HG02571 (cell line): ENCODE measurements around the gene SCAF11.
A peak's percentile ranks its signal among the peaks of the same experiment; 100 is the strongest.

ENCODE experiments used
- ATAC-seq: cut with Tn5 transposase; IDR thresholded peaks from one replicate; pipeline ENCODE4 v1.9.1; 2021; ENCODE audit warnings: mild to moderate bottlenecking, moderate library complexity; ENCODE audit not compliant: unreplicated experiment

Gene SCAF11

GRCh38 chr12:45915405-45915804 lies 75.0 kb downstream of the SCAF11 start:
- ATAC-seq: no peak

GRCh38 chr12:45914090-45914489 lies 76.3 kb downstream of the SCAF11 start:
- no peak for ATAC-seq

GRCh38 chr12:45913631-45914030 lies 76.7 kb downstream of the SCAF11 start:
- no peak for ATAC-seq

- ATAC-seq: no peak
These were observed 77.6 kb downstream of the SCAF11 start for GRCh38 chr12:45912774-45913173.

GRCh38 chr12:45909041-45909713 lies 81.2 kb downstream of the SCAF11 start:
- no peak for ATAC-seq

GRCh38 chr12:45907955-45908354 lies 82.4 kb downstream of the SCAF11 start:
- peak; percentile 79 for ATAC-seq

- no peak for ATAC-seq
These were observed 92.3 kb downstream of the SCAF11 start for GRCh38 chr12:45898094-45898493.

- no peak for ATAC-seq
These were observed 94.4 kb downstream of the SCAF11 start for GRCh38 chr12:45895961-45896360.

- ATAC-seq: no peak
These were observed 97.1 kb downstream of the SCAF11 start for GRCh38 chr12:45893240-45893639.

GRCh38 chr12:45890276-45890675 lies 100.1 kb downstream of the SCAF11 start:
- no peak for ATAC-seq

GRCh38 chr12:45887544-45887943 lies 102.8 kb downstream of the SCAF11 start:
- ATAC-seq: no peak

- no peak for ATAC-seq
These were observed 103.7 kb downstream of the SCAF11 start for GRCh38 chr12:45886685-45887084.

- no peak for ATAC-seq
These were observed 107.2 kb downstream of the SCAF11 start for GRCh38 chr12:45883187-45883586.

GRCh38 chr12:45880533-45880932 lies 109.8 kb downstream of the SCAF11 start:
- ATAC-seq: no peak

GRCh38 chr12:45879363-45879895 lies 110.9 kb downstream of the SCAF11 start:
- ATAC-seq: no peak

- ATAC-seq: no peak
These were observed 111.6 kb downstream of the SCAF11 start for GRCh38 chr12:45878630-45879255.

GRCh38 chr12:45877069-45877468 lies 113.3 kb downstream of the SCAF11 start:
- ATAC-seq: no peak

GRCh38 chr12:45872446-45872845 lies 117.9 kb downstream of the SCAF11 start:
- ATAC-seq: no peak
